Measurements from ENCODE around the gene ZNF292. TPM values are rescaled to one million over a fixed set of nuclear protein-coding genes. Genes with fewer than 3 reads are reported as not detected.
A peak's percentile ranks its signal among the peaks of the same experiment; 100 is the strongest.
"Not testable (repeated sequence)": the region's sequence is repeated elsewhere in the genome, so short reads cannot be mapped to it uniquely, and the experiment has no call there.

Gene ZNF292
- total RNA-seq, 1 donor from 2014 or later: 51.7 TPM

- Mint-ChIP-seq H3K27ac (no peak overlapping the region), H3K4me3 (no peak overlapping the region)
These were observed 9.0 kb upstream of the ZNF292 start for GRCh38 chr6:87146363-87146762.

GRCh38 chr6:87150406-87150805 lies 5.0 kb upstream of the ZNF292 start:
- DNase-seq (ENCODE audit: low spot score): no peak
- Mint-ChIP-seq H3K36me3 (ENCODE audit: low read depth) (peaks cover 3% of the 10 kb centered on the region), H3K27me3 (ENCODE audit: insufficient read depth) (peaks cover 8% of the 10 kb centered on the region), H3K4me3 (no peak overlapping the region), H3K4me1 (ENCODE audit: low read depth) (peaks cover 29% of the 10 kb centered on the region), H3K9me3 (no peaks in the 10 kb centered on the region), H3K27ac (no peak overlapping the region)
- intact Hi-C loops (cut with micrococcal nuclease): loop anchor here (5.0 kb wide), 1 partner anchor 1812 kb away; the partner anchor contains the start of gene RNGTT

More at GRCh38 chr6:87146363-87146762, 9.0 kb upstream of the ZNF292 start:
- Mint-ChIP-seq H3K36me3 (ENCODE audit: low read depth) (peaks cover 6% of the 10 kb centered on the region), H3K9me3 (peaks cover 3% of the 10 kb centered on the region), H3K27me3 (ENCODE audit: insufficient read depth) (peaks cover 32% of the 10 kb centered on the region), H3K4me1 (ENCODE audit: low read depth) (no peaks in the 10 kb centered on the region)
- DNase-seq (ENCODE audit: low spot score): no peak
- intact Hi-C loops (cut with micrococcal nuclease): no loop called here

GRCh38 chr6:87151471-87151780 lies 3.9 kb upstream of the ZNF292 start:
- H3K36me3 Mint-ChIP-seq (ENCODE audit: low read depth): peaks cover 5% of the 10 kb centered on the region
- DNase-seq (ENCODE audit: low spot score): no peak
- H3K9me3 Mint-ChIP-seq: no peaks in the 10 kb centered on the region
- peaks cover 8% of the 10 kb centered on the region for H3K27me3 Mint-ChIP-seq (ENCODE audit: insufficient read depth)
- peak overlapping the region; percentile 96 for H3K27ac Mint-ChIP-seq
- H3K4me1 Mint-ChIP-seq (ENCODE audit: low read depth): peaks cover 32% of the 10 kb centered on the region
- H3K4me3 Mint-ChIP-seq: peak overlapping the region; percentile 93
- intact Hi-C loops (cut with micrococcal nuclease): loop anchor here (5.0 kb wide), 1 partner anchor 1811 kb away; the partner anchor contains the start of gene RNGTT

- Mint-ChIP-seq H3K4me3 (peak overlapping the region; percentile 93), H3K4me1 (ENCODE audit: low read depth) (peaks cover 37% of the 10 kb centered on the region), H3K27me3 (ENCODE audit: insufficient read depth) (peaks cover 6% of the 10 kb centered on the region), H3K27ac (peak overlapping the region; percentile 96), H3K9me3 (no peaks in the 10 kb centered on the region), H3K36me3 (ENCODE audit: low read depth) (peaks cover 9% of the 10 kb centered on the region)
- intact Hi-C loops (cut with micrococcal nuclease): loop anchor here (2.0 to 5.0 kb wide), 2 partner anchors 1699 to 1810 kb away; partner anchors contain the start of gene RNGTT
- DNase-seq (ENCODE audit: low spot score): peak; percentile 70
These were observed 3.4 kb upstream of the ZNF292 start for GRCh38 chr6:87151781-87152525.

GRCh38 chr6:87152526-87152955 lies 2.8 kb upstream of the ZNF292 start:
- no peak for DNase-seq (ENCODE audit: low spot score)
- Mint-ChIP-seq H3K4me1 (ENCODE audit: low read depth) (peaks cover 39% of the 10 kb centered on the region), H3K36me3 (ENCODE audit: low read depth) (peaks cover 10% of the 10 kb centered on the region), H3K4me3 (peak overlapping the region; percentile 93), H3K9me3 (no peaks in the 10 kb centered on the region), H3K27me3 (ENCODE audit: insufficient read depth) (peaks cover 4% of the 10 kb centered on the region), H3K27ac (peak overlapping the region; percentile 96)
- intact Hi-C loops (cut with micrococcal nuclease): loop anchor here (2.0 to 5.0 kb wide), 2 partner anchors 1700 to 1810 kb away; partner anchors contain the start of gene RNGTT

- H3K27ac Mint-ChIP-seq: peak overlapping the region; percentile 98
- intact Hi-C loops (cut with micrococcal nuclease): loop anchor here (1.0 to 5.0 kb wide), 3 partner anchors 318 to 1926 kb away; partner anchors contain the start of genes PNRC1, RNGTT and SLC35A1
- no peaks in the 10 kb centered on the region for H3K9me3 Mint-ChIP-seq
- H3K4me3 Mint-ChIP-seq: peak overlapping the region; percentile 93
- H3K36me3 Mint-ChIP-seq (ENCODE audit: low read depth): peaks cover 9% of the 10 kb centered on the region
- peaks cover 45% of the 10 kb centered on the region for H3K4me1 Mint-ChIP-seq (ENCODE audit: low read depth)
- DNase-seq (ENCODE audit: low spot score): no peak
- H3K27me3 Mint-ChIP-seq (ENCODE audit: insufficient read depth): no peaks in the 10 kb centered on the region
These were observed 748 bp upstream of the ZNF292 start for GRCh38 chr6:87154641-87154992.

GRCh38 chr6:87155842-87156815 lies 764 bp downstream of the ZNF292 start:
- Mint-ChIP-seq H3K4me3 (peak overlapping the region; percentile 93), H3K27ac (peak overlapping the region; percentile 98), H3K4me1 (ENCODE audit: low read depth) (peaks cover 57% of the 10 kb centered on the region), H3K36me3 (ENCODE audit: low read depth) (peaks cover 7% of the 10 kb centered on the region), H3K9me3 (no peaks in the 10 kb centered on the region), H3K27me3 (ENCODE audit: insufficient read depth) (no peaks in the 10 kb centered on the region)
- intact Hi-C loops (cut with micrococcal nuclease): loop anchor here (1.0 to 2.0 kb wide), 12 partner anchors 8 to 1925 kb away; partner anchors contain the start of genes AKIRIN2, ORC3, PNRC1 and SMIM8
- peak; percentile 55 for DNase-seq (ENCODE audit: low spot score)

GRCh38 chr6:87157596-87157995 lies 2.2 kb downstream of the ZNF292 start:
- H3K27ac Mint-ChIP-seq; H3K36me3 Mint-ChIP-seq (ENCODE audit: low read depth); H3K9me3 Mint-ChIP-seq; intact Hi-C loops (cut with micrococcal nuclease); H3K27me3 Mint-ChIP-seq (ENCODE audit: insufficient read depth); DNase-seq (ENCODE audit: low spot score): not testable (repeated sequence)
- Mint-ChIP-seq H3K4me1 (ENCODE audit: low read depth) (peaks cover 60% of the 10 kb centered on the region), H3K4me3 (peak overlapping the region; percentile 50)

- Mint-ChIP-seq H3K27me3 (ENCODE audit: insufficient read depth) (no peaks in the 10 kb centered on the region), H3K4me3 (no peak overlapping the region), H3K36me3 (ENCODE audit: low read depth) (peaks cover 12% of the 10 kb centered on the region)
These were observed 5.9 kb downstream of the ZNF292 start for GRCh38 chr6:87161299-87161698.

GRCh38 chr6:87164004-87164403 lies 8.6 kb downstream of the ZNF292 start:
- Mint-ChIP-seq H3K9me3 (no peaks in the 10 kb centered on the region), H3K4me1 (ENCODE audit: low read depth) (peaks cover 67% of the 10 kb centered on the region), H3K36me3 (ENCODE audit: low read depth) (peaks cover 9% of the 10 kb centered on the region), H3K4me3 (no peak overlapping the region), H3K27me3 (ENCODE audit: insufficient read depth) (no peaks in the 10 kb centered on the region), H3K27ac (peak overlapping the region; percentile 37)
- intact Hi-C loops (cut with micrococcal nuclease): loop anchor here (1.0 kb wide), 1 partner anchor 8 kb away; no protein-coding TSS in a partner anchor
- DNase-seq (ENCODE audit: low spot score): no peak

More at GRCh38 chr6:87161299-87161698, 5.9 kb downstream of the ZNF292 start:
- H3K9me3 Mint-ChIP-seq: no peaks in the 10 kb centered on the region
- H3K4me1 Mint-ChIP-seq (ENCODE audit: low read depth): peaks cover 65% of the 10 kb centered on the region
- no peak overlapping the region for H3K27ac Mint-ChIP-seq
- DNase-seq (ENCODE audit: low spot score): no peak
- intact Hi-C loops (cut with micrococcal nuclease): no loop called here

GRCh38 chr6:87164506-87164905 lies 9.1 kb downstream of the ZNF292 start:
- Mint-ChIP-seq H3K27ac (no peak overlapping the region), H3K27me3 (ENCODE audit: insufficient read depth) (no peaks in the 10 kb centered on the region), H3K36me3 (ENCODE audit: low read depth) (peaks cover 9% of the 10 kb centered on the region), H3K4me1 (ENCODE audit: low read depth) (peaks cover 67% of the 10 kb centered on the region), H3K9me3 (no peaks in the 10 kb centered on the region), H3K4me3 (no peak overlapping the region)
- no peak for DNase-seq (ENCODE audit: low spot score)
- intact Hi-C loops (cut with micrococcal nuclease): loop anchor here (1.0 kb wide), 1 partner anchor 8 kb away; no protein-coding TSS in a partner anchor

GRCh38 chr6:87165185-87165584 lies 9.8 kb downstream of the ZNF292 start:
- Mint-ChIP-seq H3K27me3 (ENCODE audit: insufficient read depth) (no peaks in the 10 kb centered on the region), H3K36me3 (ENCODE audit: low read depth) (peaks cover 9% of the 10 kb centered on the region), H3K27ac (no peak overlapping the region), H3K4me1 (ENCODE audit: low read depth) (peaks cover 62% of the 10 kb centered on the region), H3K9me3 (no peaks in the 10 kb centered on the region), H3K4me3 (no peak overlapping the region)
- DNase-seq (ENCODE audit: low spot score): no peak
- intact Hi-C loops (cut with micrococcal nuclease): loop anchor here (1.0 kb wide), 1 partner anchor 9 kb away; no protein-coding TSS in a partner anchor

Measured in activated T-helper 1 cell treated with anti-CD3 and anti-CD28 coated beads, Interleukin-12 subunit alpha, Interleukin-12 subunit beta, Interleukin-2, Interleukin-4 antibody, amounts not matched to agents 30 ng/mL and 10 ng/mL and 1 ng/mL, durations not matched to agents 14 hours and 24 hours and 36 hours (primary cell).